OCI-LY1 (cell line): ENCODE data around the gene ZNF536.

Experiments
- H2AFZ ChIP-seq: fragments of 200-600 bp; sonication (generic), shearing (Covaris generic); 2 replicates; pipeline ENCODE4 v1.6.0; 2014; ENCODE audit warnings: antibody characterized with exemption, mild to moderate bottlenecking, low read length
- H3F3A ChIP-seq: fragments of 200-600 bp; sonication (generic), shearing (Covaris generic); 2 replicates; pipeline ENCODE4 v1.6.0; 2014; ENCODE audit warnings: mild to moderate bottlenecking, antibody characterized with exemption, low read length, moderate library complexity; ENCODE audit not compliant: insufficient read depth
- H3K27ac ChIP-seq: fragments of 200-600 bp; sonication (generic); 2 replicates; pipeline ENCODE4 v1.5.1; 2014; ENCODE audit warnings: low read length, mixed run types, mild to moderate bottlenecking, low read depth; ENCODE audit not compliant: poor library complexity, severe bottlenecking
- H3K27me3 ChIP-seq: fragments of 200-600 bp; sonication (generic); 2 replicates; pipeline ENCODE4 v1.6.0; 2014; ENCODE audit warnings: antibody characterized with exemption, mild to moderate bottlenecking, low read length, moderate library complexity; ENCODE audit not compliant: insufficient read depth
- H3K36me3 ChIP-seq: fragments of 200-600 bp; sonication (generic); 2 replicates; pipeline ENCODE4 v1.6.1; 2014; ENCODE audit warnings: mild to moderate bottlenecking, antibody characterized with exemption, low read length, moderate library complexity, mixed read lengths; ENCODE audit not compliant: insufficient read depth
- H3K4me1 ChIP-seq: fragments of 200-600 bp; sonication (generic); 2 replicates; pipeline ENCODE4 v1.5.1; 2014; ENCODE audit warnings: mild to moderate bottlenecking, low read length, moderate library complexity; ENCODE audit not compliant: insufficient read depth, severe bottlenecking
- H3K4me2 ChIP-seq: fragments of 200-600 bp; sonication (generic), shearing (Covaris generic); 2 replicates; pipeline ENCODE4 v1.6.1; 2014; ENCODE audit warnings: low read length
- H3K4me3 ChIP-seq: fragments of 200-600 bp; sonication (generic); 2 replicates; pipeline ENCODE4 v1.5.1; 2014; ENCODE audit warnings: low read length, low read depth, mild to moderate bottlenecking, mixed read lengths; ENCODE audit not compliant: poor library complexity, severe bottlenecking
- H3K79me2 ChIP-seq: fragments of 200-600 bp; shearing (Covaris generic); 2 replicates; pipeline ENCODE4 v1.6.1; 2016; ENCODE audit warnings: mixed run types, low read length, mixed read lengths; ENCODE audit not compliant: insufficient read depth
- H3K9ac ChIP-seq: fragments of 200-600 bp; sonication (generic), shearing (Covaris generic); 2 replicates; pipeline ENCODE4 v1.6.1; 2014; ENCODE audit warnings: mild to moderate bottlenecking, low read length, mixed read lengths
- H3K9me2 ChIP-seq: fragments of 200-600 bp; sonication (generic), shearing (Covaris generic); 2 replicates; pipeline ENCODE4 v1.6.1; 2014; ENCODE audit warnings: low read depth, mild to moderate bottlenecking, low read length, mixed read lengths
- H3K9me3 ChIP-seq: fragments of 200-600 bp; shearing (Covaris generic); 2 replicates; pipeline ENCODE4 v1.6.1; 2014; ENCODE audit warnings: low read length, mixed read lengths
- H4K20me1 ChIP-seq: fragments of 200-600 bp; sonication (generic), shearing (Covaris generic); 2 replicates; pipeline ENCODE4 v1.6.0; 2016; ENCODE audit warnings: mild to moderate bottlenecking, low read length; ENCODE audit not compliant: insufficient read depth
- CTCF ChIP-seq: fragments of 200-600 bp; sonication (generic), shearing (Covaris generic); IDR thresholded peaks from 2 replicates; pipeline ENCODE4 v1.5.1; 2017; ENCODE audit warnings: mild to moderate bottlenecking, antibody characterized with exemption, low read length, moderate library complexity, mixed read lengths
- EZH2 ChIP-seq: fragments of 200-600 bp; sonication (generic), shearing (Covaris generic); IDR thresholded peaks from 2 replicates; pipeline ENCODE4 v1.8.0; 2017; ENCODE audit warnings: borderline replicate concordance, mixed run types, mild to moderate bottlenecking, antibody characterized with exemption, low read length, moderate library complexity, mixed read lengths

The ZNF536 gene

DNA sequence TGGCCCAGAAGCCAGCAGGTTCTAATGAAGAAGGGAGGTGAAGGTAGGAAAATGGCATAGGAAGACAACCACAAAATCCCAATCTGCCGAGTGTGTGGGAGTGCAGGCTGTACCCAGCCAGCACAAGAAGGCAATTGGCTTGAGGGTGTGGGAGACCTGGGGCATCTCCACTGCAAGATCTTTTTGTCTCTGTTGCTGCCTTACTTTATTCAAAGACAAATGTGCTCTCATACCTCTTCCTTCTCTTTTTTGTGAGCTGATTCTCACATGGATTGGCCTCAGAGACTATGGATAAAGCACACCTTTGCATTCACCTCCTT is 183.6 kb downstream of the ZNF536 start:
- no peak overlapping the region for H3K9ac ChIP-seq
- H3K79me2 ChIP-seq, result no peaks in the 10 kb centered on the region
- no peak for TF ChIP-seq EZH2
- TF ChIP-seq CTCF, result no peak
- H3K9me2 ChIP-seq, result no peaks in the 10 kb centered on the region
- H3K36me3 ChIP-seq, result no peaks in the 10 kb centered on the region
- H3K9me3 ChIP-seq, result no peaks in the 10 kb centered on the region
- H3K4me2 ChIP-seq, result no peak overlapping the region
- no peak overlapping the region for H2AFZ ChIP-seq
- H3K4me3 ChIP-seq, result no peak overlapping the region
- H3K27ac ChIP-seq, result no peak overlapping the region
- H3F3A ChIP-seq, result no peaks in the 10 kb centered on the region
- H4K20me1 ChIP-seq, result no peaks in the 10 kb centered on the region
- 0 out of 2 replicates have a peak, but pooled peaks cover 8% of the 10 kb centered on the region for H3K27me3 ChIP-seq
- no peaks in the 10 kb centered on the region for H3K4me1 ChIP-seq

DNA sequence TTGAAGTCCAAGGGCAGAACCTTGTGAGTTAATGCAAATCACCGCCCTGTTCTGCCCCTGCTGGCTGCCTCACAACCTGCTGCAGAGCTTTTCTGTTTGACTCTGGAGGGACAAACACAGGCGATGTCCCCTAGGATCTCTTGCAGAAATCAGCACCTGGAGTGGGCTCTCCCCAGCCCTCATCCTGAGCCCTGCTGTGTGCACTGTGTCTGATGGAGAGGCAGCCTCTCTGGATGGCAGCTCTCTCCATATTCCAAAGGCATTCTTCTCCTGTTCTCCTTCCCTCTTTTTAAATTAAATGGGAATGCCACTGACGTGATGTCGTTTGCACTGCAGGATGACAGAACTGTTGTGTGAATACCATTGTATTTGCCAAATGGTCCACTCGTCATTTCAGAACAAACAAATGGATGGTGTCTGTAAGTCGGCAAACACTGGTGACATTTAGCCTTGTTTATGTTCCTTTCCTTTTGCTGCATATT is 184.1 kb downstream of the ZNF536 start:
- no peaks in the 10 kb centered on the region for H4K20me1 ChIP-seq
- no peaks in the 10 kb centered on the region for H3K9me2 ChIP-seq
- H3K27me3 ChIP-seq, result 0 out of 2 replicates have a peak, but pooled peaks cover 8% of the 10 kb centered on the region
- no peak overlapping the region for H2AFZ ChIP-seq
- no peaks in the 10 kb centered on the region for H3K4me1 ChIP-seq
- H3K9ac ChIP-seq, result no peak overlapping the region
- no peak overlapping the region for H3K27ac ChIP-seq
- H3F3A ChIP-seq, result no peaks in the 10 kb centered on the region
- H3K4me2 ChIP-seq, result no peak overlapping the region
- H3K9me3 ChIP-seq, result no peaks in the 10 kb centered on the region
- H3K79me2 ChIP-seq, result no peaks in the 10 kb centered on the region
- H3K36me3 ChIP-seq, result no peaks in the 10 kb centered on the region
- H3K4me3 ChIP-seq, result no peak overlapping the region
- TF ChIP-seq CTCF (no peak), EZH2 (no peak)

DNA sequence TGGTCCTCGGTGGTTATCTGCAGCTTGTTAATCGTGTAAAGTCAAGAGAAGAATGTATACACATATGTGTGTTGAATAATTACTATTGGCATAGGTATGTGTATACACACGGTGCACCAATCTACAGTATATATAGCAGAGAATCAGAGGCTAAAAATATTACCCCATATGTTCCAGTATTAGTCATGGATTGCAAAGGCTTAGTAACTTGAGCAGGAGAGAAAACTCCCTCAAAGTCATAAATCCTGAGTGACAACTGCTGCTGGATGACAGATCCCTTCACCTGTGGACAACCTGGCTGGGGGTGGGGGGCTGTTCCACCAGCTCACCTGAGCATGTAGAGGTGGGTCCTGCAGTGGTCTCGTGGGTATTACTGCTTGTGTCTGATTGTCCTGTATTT is 185.0 kb downstream of the ZNF536 start:
- no peak for TF ChIP-seq CTCF
- no peak for TF ChIP-seq EZH2
- no peaks in the 10 kb centered on the region for H3K79me2 ChIP-seq
- H4K20me1 ChIP-seq, result no peaks in the 10 kb centered on the region
- H3K4me2 ChIP-seq, result no peak overlapping the region
- no peaks in the 10 kb centered on the region for H3K4me1 ChIP-seq
- no peaks in the 10 kb centered on the region for H3K9me3 ChIP-seq
- H3K9ac ChIP-seq, result no peak overlapping the region
- H3K36me3 ChIP-seq, result no peaks in the 10 kb centered on the region
- 0 out of 2 replicates have a peak, but pooled peaks cover 8% of the 10 kb centered on the region for H3K27me3 ChIP-seq
- H2AFZ ChIP-seq, result no peak overlapping the region
- H3K4me3 ChIP-seq, result no peak overlapping the region
- no peak overlapping the region for H3K27ac ChIP-seq
- no peaks in the 10 kb centered on the region for H3F3A ChIP-seq
- no peaks in the 10 kb centered on the region for H3K9me2 ChIP-seq
